RWPE2 (cell line): Measurements from ENCODE around the gene DLL4.

Source experiments
- ATAC-seq: fragments of 200-7000 bp; cut with Tn5 transposase; 3 replicates; pipeline ENCODE4 v1.9.1; 2021; ENCODE audit warnings: low read depth
- DNase-seq: peaks from one replicate; pipeline ENCODE4 v3.0.0-alpha.2; 2020; ENCODE audit warnings: low spot score
- H3K27ac ChIP-seq: fragments of 450-650 bp; 2 replicates; pipeline ENCODE4 v1.5.1; 2017; ENCODE audit warnings: mild to moderate bottlenecking; ENCODE audit not compliant: poor library complexity, severe bottlenecking
- H3K27me3 ChIP-seq: fragments of 250-450 bp; sonication (Bioruptor Pico); 2 replicates; pipeline ENCODE4 v1.5.1; 2021; ENCODE audit warnings: mild to moderate bottlenecking, moderate library complexity; ENCODE audit not compliant: insufficient read depth, poor library complexity, severe bottlenecking
- H3K36me3 ChIP-seq: fragments of 250-450 bp; sonication (Bioruptor Pico); 2 replicates; pipeline ENCODE4 v1.5.1; 2020; ENCODE audit warnings: low read depth, mild to moderate bottlenecking, moderate library complexity
- H3K4me1 ChIP-seq: fragments of 250-450 bp; sonication (Bioruptor Pico); 2 replicates; pipeline ENCODE4 v1.5.1; 2021; ENCODE audit warnings: mild to moderate bottlenecking, moderate library complexity; ENCODE audit not compliant: insufficient read depth, poor library complexity, severe bottlenecking
- H3K4me3 ChIP-seq: fragments of 250-450 bp; sonication (Bioruptor Pico); 2 replicates; pipeline ENCODE4 v1.5.1; 2021; ENCODE audit warnings: mild to moderate bottlenecking, moderate library complexity; ENCODE audit not compliant: severe bottlenecking
- H3K9me3 ChIP-seq: fragments of 250-450 bp; sonication (Bioruptor Pico); 2 replicates; pipeline ENCODE4 v1.5.1; 2021; ENCODE audit warnings: mild to moderate bottlenecking, moderate library complexity; ENCODE audit not compliant: severe bottlenecking
- TF ChIP-seq, protein P1 (sequence below): fragments of 450-650 bp; IDR thresholded peaks from one replicate; pipeline ENCODE4 v1.5.1; 2017; ENCODE audit warnings: mild to moderate bottlenecking, moderate library complexity; ENCODE audit not compliant: poor library complexity, severe bottlenecking

The DLL4 gene

DNA sequence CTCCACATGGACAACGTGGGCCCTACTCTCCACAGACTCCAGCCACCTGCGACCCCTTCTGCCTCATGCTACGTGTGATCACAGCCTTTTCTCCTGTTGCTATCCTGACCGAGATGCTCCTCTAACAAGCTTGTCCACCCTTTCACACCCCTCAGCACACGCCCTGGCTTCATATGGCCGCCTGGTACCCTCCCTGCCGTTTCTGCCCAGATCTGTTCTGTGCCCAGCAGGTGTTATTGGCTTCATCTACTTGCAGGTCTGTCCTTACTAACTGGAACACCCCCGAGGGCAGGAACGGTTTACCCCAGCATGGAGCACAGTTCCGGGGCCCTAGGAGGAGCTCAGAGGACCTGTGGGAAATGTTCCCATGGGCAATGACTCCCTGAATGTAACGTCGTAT, 34.1 kb downstream of the DLL4 start:
- no peak for ATAC-seq
- Histone ChIP-seq H3K4me3 (no peak overlapping the region), H3K27ac (no peak overlapping the region), H3K9me3 (no peaks in the 10 kb centered on the region), H3K4me1 (peaks cover 6% of the 10 kb centered on the region), H3K36me3 (no peaks in the 10 kb centered on the region), H3K27me3 (no peaks in the 10 kb centered on the region)
- no peak for DNase-seq
- TF ChIP-seq, protein P1, sequence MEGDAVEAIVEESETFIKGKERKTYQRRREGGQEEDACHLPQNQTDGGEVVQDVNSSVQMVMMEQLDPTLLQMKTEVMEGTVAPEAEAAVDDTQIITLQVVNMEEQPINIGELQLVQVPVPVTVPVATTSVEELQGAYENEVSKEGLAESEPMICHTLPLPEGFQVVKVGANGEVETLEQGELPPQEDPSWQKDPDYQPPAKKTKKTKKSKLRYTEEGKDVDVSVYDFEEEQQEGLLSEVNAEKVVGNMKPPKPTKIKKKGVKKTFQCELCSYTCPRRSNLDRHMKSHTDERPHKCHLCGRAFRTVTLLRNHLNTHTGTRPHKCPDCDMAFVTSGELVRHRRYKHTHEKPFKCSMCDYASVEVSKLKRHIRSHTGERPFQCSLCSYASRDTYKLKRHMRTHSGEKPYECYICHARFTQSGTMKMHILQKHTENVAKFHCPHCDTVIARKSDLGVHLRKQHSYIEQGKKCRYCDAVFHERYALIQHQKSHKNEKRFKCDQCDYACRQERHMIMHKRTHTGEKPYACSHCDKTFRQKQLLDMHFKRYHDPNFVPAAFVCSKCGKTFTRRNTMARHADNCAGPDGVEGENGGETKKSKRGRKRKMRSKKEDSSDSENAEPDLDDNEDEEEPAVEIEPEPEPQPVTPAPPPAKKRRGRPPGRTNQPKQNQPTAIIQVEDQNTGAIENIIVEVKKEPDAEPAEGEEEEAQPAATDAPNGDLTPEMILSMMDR: no peak

DNA sequence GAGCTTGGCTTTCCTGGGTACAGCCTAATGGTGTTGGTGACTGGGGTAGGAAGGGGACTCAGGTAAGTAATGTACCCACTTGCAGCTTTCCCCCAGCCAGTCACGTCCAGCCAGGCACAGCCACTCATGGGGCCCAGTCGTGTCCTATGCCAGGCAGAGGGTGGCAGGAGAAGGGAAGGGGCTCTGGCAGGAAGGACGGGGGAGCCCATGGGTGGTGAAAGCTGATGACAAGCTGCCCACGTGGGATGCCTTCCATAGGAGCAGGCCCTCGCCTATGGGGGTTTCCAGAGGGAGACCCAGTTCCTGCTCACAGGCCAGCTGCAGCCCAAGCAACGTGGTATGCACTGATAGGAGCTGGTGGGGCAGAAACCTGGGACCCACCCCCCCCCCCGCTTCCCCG, 34.9 kb downstream of the DLL4 start:
- Histone ChIP-seq H3K27me3 (no peaks in the 10 kb centered on the region), H3K36me3 (no peaks in the 10 kb centered on the region), H3K27ac (no peak overlapping the region), H3K4me1 (peaks cover 6% of the 10 kb centered on the region), H3K9me3 (no peaks in the 10 kb centered on the region), H3K4me3 (no peak overlapping the region)
- TF ChIP-seq, protein P1: no peak
- ATAC-seq: no peak
- peak; percentile 67 for DNase-seq

DNA sequence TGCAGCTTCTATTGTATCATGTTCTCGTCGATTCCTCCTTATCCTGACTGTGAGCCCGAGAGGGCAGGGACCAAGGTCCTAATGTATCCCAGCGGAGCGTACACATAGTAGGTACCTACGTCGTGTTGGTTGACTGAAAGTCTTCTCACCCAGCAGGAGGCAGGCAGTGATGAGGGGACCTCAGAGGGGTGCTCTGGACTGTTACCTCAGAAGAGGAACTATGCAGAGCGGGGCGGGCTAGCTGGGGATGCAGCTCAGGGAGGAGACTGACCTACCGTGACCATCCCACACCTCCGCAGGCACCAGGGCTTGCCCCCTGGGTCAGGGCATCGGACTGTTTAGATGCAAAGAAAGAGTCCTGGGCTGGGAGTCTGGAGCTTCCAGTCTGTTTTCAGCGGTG, 35.5 kb downstream of the DLL4 start:
- no peak for ATAC-seq

DNA sequence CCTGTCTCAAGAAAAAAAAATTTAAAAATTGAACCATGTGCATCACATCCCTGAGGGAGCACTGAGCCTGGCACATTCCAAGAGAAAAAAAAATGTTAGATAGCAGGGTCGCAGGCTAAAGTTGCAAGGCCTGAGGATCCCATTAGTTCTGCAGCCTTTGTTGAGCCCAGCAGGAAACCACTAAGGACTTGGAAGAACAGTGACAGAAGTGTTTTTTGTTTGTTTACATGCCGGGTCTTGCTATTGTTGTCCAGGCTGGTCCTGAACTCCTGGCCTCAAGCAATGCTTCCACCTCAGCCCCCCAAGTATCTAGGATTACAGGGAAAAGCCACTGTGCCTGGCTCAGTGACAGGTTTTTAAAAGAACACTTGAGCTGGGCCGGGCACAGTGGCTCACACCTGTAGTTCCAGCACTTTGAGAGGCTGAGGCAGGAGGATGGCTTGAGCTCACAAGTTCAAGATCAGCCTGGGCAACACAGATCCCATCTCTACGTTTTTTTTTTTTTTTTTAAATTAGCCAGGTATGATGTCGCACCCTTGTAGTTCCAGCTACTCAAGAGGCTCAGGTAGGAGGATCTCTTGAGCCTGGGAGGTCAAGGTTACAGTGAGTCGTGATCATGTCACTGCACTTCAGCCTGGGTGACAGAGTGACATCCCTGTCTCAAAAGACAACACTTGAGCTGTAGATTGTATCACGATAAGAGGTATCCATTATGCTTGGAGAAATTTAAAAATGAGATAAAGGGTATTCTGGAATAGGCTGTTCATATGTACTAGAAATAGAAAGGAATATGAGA, 39.3 kb downstream of the DLL4 start:
- TF ChIP-seq, protein P1: no peak
- H3K9me3 ChIP-seq: no peaks in the 10 kb centered on the region
- no peak overlapping the region for H3K4me3 ChIP-seq
- no peak overlapping the region for H3K27ac ChIP-seq
- ATAC-seq: no peak
- H3K27me3 ChIP-seq: no peaks in the 10 kb centered on the region
- no peak for DNase-seq
- H3K4me1 ChIP-seq: no peaks in the 10 kb centered on the region
- H3K36me3 ChIP-seq: no peaks in the 10 kb centered on the region

More for the DNA sequence above, 35.5 kb downstream of the DLL4 start:
- peaks cover 6% of the 10 kb centered on the region for H3K4me1 ChIP-seq
- no peak overlapping the region for H3K4me3 ChIP-seq
- no peak overlapping the region for H3K27ac ChIP-seq
- no peaks in the 10 kb centered on the region for H3K9me3 ChIP-seq
- TF ChIP-seq, protein P1: no peak
- DNase-seq: peak; percentile 82
- no peaks in the 10 kb centered on the region for H3K36me3 ChIP-seq
- no peaks in the 10 kb centered on the region for H3K27me3 ChIP-seq

DNA sequence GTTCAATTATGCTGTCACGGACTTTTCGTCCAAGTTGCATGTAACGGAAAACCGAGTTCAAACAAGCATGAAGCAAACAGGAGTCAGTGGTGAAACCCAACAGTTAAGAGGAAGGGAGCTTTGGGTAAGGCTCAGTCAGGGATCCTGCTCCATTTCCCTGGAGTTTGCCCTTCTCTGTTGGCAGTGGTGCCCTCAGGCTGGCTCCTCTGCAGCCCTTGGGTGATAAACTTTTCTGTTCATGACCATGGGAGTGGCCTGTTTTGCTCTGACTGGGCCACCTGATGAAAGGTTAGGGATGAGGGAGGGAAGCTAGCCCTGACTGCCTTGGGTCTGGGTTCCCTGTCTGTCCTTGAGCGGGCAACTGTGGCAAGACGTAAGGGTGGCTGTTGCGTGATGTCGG, 40.2 kb downstream of the DLL4 start:
- DNase-seq (no peak), ATAC-seq (no peak; the same call in 2 of the 3 replicates)
- Histone ChIP-seq H3K9me3 (no peaks in the 10 kb centered on the region), H3K4me3 (no peak overlapping the region), H3K27ac (no peak overlapping the region), H3K4me1 (no peaks in the 10 kb centered on the region), H3K36me3 (0 out of 2 replicates have a peak, but pooled peaks cover 1% of the 10 kb centered on the region), H3K27me3 (no peaks in the 10 kb centered on the region)
- TF ChIP-seq, protein P1: no peak
